ENCODE data around the gene FRYL.
"Not testable (repeated sequence)": the region's sequence is repeated elsewhere in the genome, so short reads cannot be mapped to it uniquely, and the experiment has no call there.

FRYL gene

GRCh38 chr4:48661391-48661790 lies 118.7 kb downstream of the FRYL start:
- DNase-seq (ENCODE audit: low read depth in 2 of 2): no peak

- DNase-seq (ENCODE audit: low read depth in 2 of 2): no peak
These were observed 119.7 kb downstream of the FRYL start for GRCh38 chr4:48660347-48660746.

GRCh38 chr4:48654015-48654664 lies 125.9 kb downstream of the FRYL start:
- DNase-seq (ENCODE audit: low read depth in 2 of 2): no peak

- peak in 1 of 2 donors; percentile 27 for DNase-seq (ENCODE audit: low read depth in 2 of 2)
These were observed 126.7 kb downstream of the FRYL start for GRCh38 chr4:48653217-48654014.

- no peak for DNase-seq (ENCODE audit: low read depth in 2 of 2)
These were observed 128.2 kb downstream of the FRYL start for GRCh38 chr4:48651914-48652313.

- DNase-seq (ENCODE audit: low read depth in 2 of 2): no peak
These were observed 130.6 kb downstream of the FRYL start for GRCh38 chr4:48649505-48649904.

- DNase-seq (ENCODE audit: low read depth in 2 of 2): no peak
These were observed 134.8 kb downstream of the FRYL start for GRCh38 chr4:48645225-48645794.

GRCh38 chr4:48642421-48643374 lies 137.4 kb downstream of the FRYL start:
- DNase-seq (ENCODE audit: low read depth in 2 of 2): no peak

GRCh38 chr4:48641401-48641800 lies 138.7 kb downstream of the FRYL start:
- no peak for DNase-seq (ENCODE audit: low read depth in 2 of 2)

GRCh38 chr4:48640699-48641098 lies 139.4 kb downstream of the FRYL start:
- DNase-seq (ENCODE audit: low read depth in 2 of 2): no peak

- DNase-seq (ENCODE audit: low read depth in 2 of 2): no peak
These were observed 139.9 kb downstream of the FRYL start for GRCh38 chr4:48640225-48640624.

GRCh38 chr4:48639807-48640206 lies 140.3 kb downstream of the FRYL start:
- no peak for DNase-seq (ENCODE audit: low read depth in 2 of 2)

- DNase-seq (ENCODE audit: low read depth in 2 of 2): not testable (repeated sequence)
These were observed 141.5 kb downstream of the FRYL start for GRCh38 chr4:48638586-48638985.

- no peak for DNase-seq (ENCODE audit: low read depth in 2 of 2)
These were observed 143.2 kb downstream of the FRYL start for GRCh38 chr4:48636911-48637310.

- DNase-seq (ENCODE audit: low read depth in 2 of 2): no peak
These were observed 144.1 kb downstream of the FRYL start for GRCh38 chr4:48635980-48636379.

- no peak for DNase-seq (ENCODE audit: low read depth in 2 of 2)
These were observed 144.8 kb downstream of the FRYL start for GRCh38 chr4:48635310-48635709.

- no peak for DNase-seq (ENCODE audit: low read depth in 2 of 2)
These were observed 145.3 kb downstream of the FRYL start for GRCh38 chr4:48634688-48635308.

GRCh38 chr4:48633657-48634056 lies 146.4 kb downstream of the FRYL start:
- no peak for DNase-seq (ENCODE audit: low read depth in 2 of 2)

- no peak for DNase-seq (ENCODE audit: low read depth in 2 of 2)
These were observed 150.6 kb downstream of the FRYL start for GRCh38 chr4:48629458-48629857.

GRCh38 chr4:48623182-48623780 lies 156.8 kb downstream of the FRYL start:
- DNase-seq (ENCODE audit: low read depth in 2 of 2): no peak

- no peak for DNase-seq (ENCODE audit: low read depth in 2 of 2)
These were observed 159.2 kb downstream of the FRYL start for GRCh38 chr4:48620831-48621230.

All from stimulated activated CD4-positive, alpha-beta T cell treated with anti-CD3 and anti-CD28 coated beads, Interleukin-1b, Interleukin-23, amount 100 ng/mL, for 1 hour (primary cell).